HG03064 (cell line): ENCODE results near the gene ANKRD29.
"Not testable (repeated sequence)": the region's sequence is repeated elsewhere in the genome, so short reads cannot be mapped to it uniquely, and the experiment has no call there.

Experiments
- ATAC-seq: cut with Tn5 transposase; IDR thresholded peaks from one replicate; pipeline ENCODE4 v1.9.1; 2021; ENCODE audit warnings: low read depth; ENCODE audit not compliant: unreplicated experiment

ANKRD29 gene

GRCh38 chr18:23619388-23619881, 43.3 kb downstream of the ANKRD29 start:
- no peak for ATAC-seq

- no peak for ATAC-seq
Measured at GRCh38 chr18:23618862-23619387, 43.8 kb downstream of the ANKRD29 start.

- peak; percentile 49 for ATAC-seq
Measured at GRCh38 chr18:23617412-23618014, 45.2 kb downstream of the ANKRD29 start.

- ATAC-seq = no peak
Measured at GRCh38 chr18:23616258-23616657, 46.5 kb downstream of the ANKRD29 start.

- no peak for ATAC-seq
Measured at GRCh38 chr18:23614891-23615290, 47.8 kb downstream of the ANKRD29 start.

GRCh38 chr18:23614413-23614812, 48.3 kb downstream of the ANKRD29 start:
- ATAC-seq = no peak

GRCh38 chr18:23613091-23613475, 49.6 kb downstream of the ANKRD29 start:
- not testable (repeated sequence) for ATAC-seq

GRCh38 chr18:23612434-23613090, 50.1 kb downstream of the ANKRD29 start:
- ATAC-seq = no peak

- ATAC-seq = no peak
Measured at GRCh38 chr18:23609390-23610023, 53.2 kb downstream of the ANKRD29 start.

GRCh38 chr18:23608211-23608610, 54.5 kb downstream of the ANKRD29 start:
- no peak for ATAC-seq

- ATAC-seq = no peak
Measured at GRCh38 chr18:23605941-23606340, 56.8 kb downstream of the ANKRD29 start.

- ATAC-seq = no peak
Measured at GRCh38 chr18:23599809-23600208, 62.9 kb downstream of the ANKRD29 start.

- ATAC-seq = no peak
Measured at GRCh38 chr18:23596183-23596582, 66.5 kb downstream of the ANKRD29 start.

- ATAC-seq = no peak
Measured at GRCh38 chr18:23595591-23595990, 67.1 kb downstream of the ANKRD29 start.

- no peak for ATAC-seq
Measured at GRCh38 chr18:23593720-23594119, 69.0 kb downstream of the ANKRD29 start.

- ATAC-seq = no peak
Measured at GRCh38 chr18:23592911-23593310, 69.8 kb downstream of the ANKRD29 start.

- no peak for ATAC-seq
Measured at GRCh38 chr18:23591011-23591410, 71.7 kb downstream of the ANKRD29 start.

- ATAC-seq = no peak
Measured at GRCh38 chr18:23588836-23589560, 73.7 kb downstream of the ANKRD29 start.

- ATAC-seq = no peak
Measured at GRCh38 chr18:23587220-23587642, 75.5 kb downstream of the ANKRD29 start.

- peak; percentile 83 for ATAC-seq
Measured at GRCh38 chr18:23586249-23587196, 76.2 kb downstream of the ANKRD29 start, which contains the start of gene NPC1. NPC1 (minus strand) TSS chr18:23586506; CDS start chr18:23586343, 163 bp downstream.
